NCI-H526 treated with DMSO at 0.1 percent for 48 hours (cell line): Measurements from ENCODE around the gene PPP2R3B.

ENCODE experiments used
- DNase-seq: peaks from one replicate; lab custom pipeline; 2025; lab: John Stamatoyannopoulos, UW

Gene PPP2R3B

DNA sequence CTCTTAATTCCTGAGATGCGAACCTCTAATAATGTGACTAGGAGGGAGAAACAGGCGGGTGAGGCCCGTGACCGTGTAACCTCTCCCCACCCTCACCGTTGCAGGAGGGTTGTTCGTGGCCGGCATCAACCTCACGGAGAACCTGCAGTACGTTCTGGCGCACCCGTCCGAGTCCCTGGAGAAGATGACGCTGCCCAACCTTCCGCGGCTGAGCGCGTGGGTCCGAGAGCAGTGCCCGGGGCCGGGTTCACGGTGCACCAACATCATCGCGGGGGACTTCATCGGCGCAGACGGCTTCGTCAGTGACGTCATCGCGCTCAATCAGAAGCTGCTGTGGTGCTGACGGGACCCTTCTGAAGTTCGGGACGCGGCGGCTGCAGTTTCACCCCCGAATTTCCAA, 87.7 kb downstream of the PPP2R3B start:
- DNase-seq = no peak

DNA sequence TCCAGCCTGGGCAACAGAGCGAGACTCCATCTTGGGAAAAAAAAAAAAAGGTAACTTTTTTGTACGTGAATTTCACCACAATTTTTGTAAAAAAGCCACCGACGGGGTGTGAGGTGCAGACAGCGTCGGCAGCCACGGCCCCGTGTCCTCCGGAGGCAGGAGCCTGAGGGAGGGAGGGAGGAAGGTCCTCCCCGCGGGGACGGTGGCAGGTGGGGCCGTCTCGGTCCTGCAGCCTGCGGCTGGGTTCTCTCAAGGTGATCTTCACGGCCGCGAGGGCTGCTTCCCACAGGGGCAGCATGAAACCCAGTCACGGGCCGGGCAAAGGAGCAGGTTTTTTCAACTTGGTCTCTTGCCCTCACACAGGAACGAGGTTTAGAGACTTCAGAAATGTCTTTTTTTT, 91.6 kb downstream of the PPP2R3B start:
- no peak for DNase-seq

DNA sequence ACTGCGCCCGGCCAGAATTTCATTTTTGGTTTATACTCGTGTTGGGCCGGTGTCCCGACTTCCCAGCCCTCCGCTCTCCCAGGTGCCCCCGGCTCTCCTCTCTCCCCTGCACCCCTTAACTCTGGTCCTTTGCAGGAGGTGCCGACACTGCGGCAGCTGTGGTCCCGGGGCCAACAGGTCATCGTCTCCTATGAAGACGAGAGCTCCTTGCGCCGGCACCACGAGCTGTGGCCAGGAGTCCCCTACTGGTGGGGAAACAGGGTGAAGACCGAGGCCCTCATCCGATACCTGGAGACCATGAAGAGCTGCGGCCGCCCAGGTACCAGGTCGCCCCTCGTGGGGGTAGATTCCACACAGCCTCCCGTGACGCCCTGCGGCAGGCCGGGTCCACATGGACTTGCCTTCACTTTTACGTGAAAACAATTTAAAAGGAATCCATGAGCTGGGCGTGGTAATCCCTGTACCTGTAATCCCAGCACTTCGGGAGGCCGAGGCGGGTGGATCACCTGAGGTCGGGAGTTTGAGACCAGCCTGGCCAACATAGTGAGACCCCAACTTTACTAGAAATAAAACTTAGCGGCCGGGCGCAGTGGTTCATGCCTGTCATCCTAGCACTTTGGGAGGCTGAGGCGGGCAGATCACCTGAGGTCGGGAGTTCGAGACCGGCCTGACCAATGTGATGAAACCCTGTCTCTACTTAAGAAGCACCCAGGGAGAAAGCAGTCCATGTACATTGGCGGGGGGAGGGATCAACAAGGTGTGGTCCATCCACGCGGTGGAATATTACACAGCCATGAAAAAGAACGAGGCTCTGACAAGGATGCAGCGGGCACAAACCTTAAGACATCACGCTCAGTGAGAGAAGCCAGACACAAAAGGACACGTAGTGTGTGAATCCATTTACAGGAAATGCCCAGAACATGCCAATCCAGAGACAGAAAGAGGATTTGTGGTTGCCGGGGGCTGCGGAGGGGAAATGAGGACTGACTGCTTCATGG, 93.5 kb downstream of the PPP2R3B start:
- no peak for DNase-seq

DNA sequence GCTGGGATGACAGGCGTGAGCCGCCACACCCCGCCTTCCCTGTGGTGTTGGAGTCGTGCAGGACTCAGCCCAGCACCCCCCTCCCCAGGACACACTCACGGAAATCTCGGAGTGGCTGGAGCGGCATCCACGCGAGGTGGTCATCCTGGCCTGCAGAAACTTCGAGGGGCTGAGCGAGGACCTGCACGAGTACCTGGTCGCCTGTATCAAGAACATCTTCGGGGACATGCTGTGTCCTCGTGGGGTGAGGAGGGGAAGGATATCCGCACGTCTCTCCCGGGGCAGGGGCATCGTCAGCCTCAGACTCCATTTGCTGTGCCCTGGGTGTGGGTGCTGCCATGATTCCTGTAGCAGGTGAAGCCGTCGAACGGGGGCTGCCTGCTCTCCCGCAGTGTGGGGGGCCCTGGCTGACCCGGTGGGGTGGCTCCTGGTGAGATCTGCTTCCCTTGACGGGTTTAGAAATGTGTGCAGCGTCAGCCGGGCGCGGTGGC, 95.3 kb downstream of the PPP2R3B start:
- no peak for DNase-seq

DNA sequence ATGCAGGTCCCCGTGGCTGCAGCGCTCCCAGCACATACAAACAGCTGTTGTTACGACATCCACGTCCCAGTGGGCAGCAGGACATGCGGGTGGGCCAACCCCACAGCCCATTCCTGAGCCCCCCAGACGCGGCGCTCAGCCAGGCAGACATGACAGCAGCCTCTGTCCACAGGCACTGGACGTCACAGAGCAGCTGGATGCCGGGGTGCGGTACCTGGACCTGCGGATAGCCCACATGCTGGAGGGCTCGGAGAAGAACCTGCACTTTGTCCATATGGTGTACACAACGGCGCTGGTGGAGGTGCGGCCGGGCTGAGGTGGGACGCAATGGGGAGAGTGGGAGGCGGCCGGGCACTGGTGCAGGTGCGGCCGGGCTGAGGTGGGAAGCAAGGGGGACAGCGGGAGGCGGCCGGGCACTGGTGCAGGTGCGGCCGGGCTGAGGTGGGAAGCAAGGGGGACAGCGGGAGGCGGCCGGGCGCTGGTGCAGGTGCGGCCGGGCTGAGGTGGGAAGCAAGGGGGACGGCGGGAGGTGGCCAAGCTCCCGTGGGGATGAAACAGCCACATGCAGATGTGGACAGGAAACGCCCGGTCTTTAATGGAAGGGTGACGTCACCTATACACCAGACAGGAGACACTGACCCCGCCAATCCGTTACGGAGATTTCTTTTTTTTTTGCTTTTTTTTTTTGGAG, 96.1 kb downstream of the PPP2R3B start:
- no peak for DNase-seq

DNA sequence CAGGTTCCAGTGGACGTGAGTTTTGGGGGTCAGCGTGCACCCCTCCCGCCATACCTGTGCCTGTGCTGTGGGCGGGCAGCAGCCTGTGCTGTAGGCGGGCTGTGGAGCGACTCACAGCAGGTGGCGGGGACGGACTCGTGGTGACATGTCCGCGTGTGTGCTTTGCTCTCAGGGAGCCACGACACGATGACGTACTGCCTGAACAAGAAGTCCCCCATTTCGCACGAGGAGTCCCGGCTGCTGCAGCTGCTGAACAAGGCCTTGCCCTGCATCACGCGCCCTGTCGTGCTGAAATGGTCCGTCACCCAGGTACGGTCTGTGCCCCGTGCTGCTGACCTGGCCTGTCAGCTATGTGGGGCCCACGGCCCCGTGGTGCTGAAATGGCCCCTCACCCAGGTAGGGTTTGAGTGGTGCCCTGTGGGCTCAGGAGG, 98.1 kb downstream of the PPP2R3B start:
- DNase-seq = no peak

DNA sequence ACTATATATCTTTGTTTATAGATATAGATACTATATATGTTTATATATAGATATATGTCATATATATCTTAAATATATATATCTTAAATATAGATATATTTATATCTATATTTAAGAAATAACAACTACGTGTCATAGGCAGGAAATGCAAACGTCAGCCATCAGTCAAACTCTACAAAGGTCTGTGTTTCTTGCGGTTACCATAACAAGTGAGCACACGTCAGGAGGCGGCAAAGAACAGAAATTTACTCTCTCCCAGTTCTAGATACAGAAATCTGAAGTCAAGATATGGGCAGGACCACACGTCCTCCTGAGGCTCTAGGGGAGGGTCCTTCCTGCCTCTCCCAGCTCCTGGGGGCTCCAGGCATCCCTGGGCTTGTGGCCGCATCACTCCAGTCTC, 99.0 kb downstream of the PPP2R3B start:
- no peak for DNase-seq

DNA sequence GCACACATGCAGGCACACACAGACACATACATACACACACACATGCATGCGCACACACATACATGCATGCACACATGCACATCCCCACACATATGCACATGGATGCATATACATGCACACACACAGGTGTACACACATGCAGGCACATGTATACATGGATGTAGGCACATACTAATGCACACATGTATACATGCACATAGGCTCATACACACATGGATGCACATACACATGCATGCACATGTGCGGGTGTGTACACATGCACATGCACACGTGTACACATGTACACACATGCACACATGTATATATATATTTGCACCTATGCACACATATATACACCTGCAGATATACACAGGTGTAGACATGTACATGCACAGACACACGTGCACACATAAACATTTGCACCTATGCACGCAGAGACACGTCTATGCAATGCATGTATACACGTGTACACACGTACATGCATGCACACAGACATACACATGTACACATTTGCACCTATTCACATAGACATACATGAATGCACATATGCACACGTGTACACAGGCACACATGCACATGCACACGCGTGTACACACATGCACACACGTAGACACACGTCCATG, 101.5 kb downstream of the PPP2R3B start:
- DNase-seq = no peak
